Measurements from ENCODE around the gene VCP.

GRCh38 chr9:35114840-35115628, 42.6 kb upstream of the VCP start:
- TF ChIP-seq, protein P1, sequence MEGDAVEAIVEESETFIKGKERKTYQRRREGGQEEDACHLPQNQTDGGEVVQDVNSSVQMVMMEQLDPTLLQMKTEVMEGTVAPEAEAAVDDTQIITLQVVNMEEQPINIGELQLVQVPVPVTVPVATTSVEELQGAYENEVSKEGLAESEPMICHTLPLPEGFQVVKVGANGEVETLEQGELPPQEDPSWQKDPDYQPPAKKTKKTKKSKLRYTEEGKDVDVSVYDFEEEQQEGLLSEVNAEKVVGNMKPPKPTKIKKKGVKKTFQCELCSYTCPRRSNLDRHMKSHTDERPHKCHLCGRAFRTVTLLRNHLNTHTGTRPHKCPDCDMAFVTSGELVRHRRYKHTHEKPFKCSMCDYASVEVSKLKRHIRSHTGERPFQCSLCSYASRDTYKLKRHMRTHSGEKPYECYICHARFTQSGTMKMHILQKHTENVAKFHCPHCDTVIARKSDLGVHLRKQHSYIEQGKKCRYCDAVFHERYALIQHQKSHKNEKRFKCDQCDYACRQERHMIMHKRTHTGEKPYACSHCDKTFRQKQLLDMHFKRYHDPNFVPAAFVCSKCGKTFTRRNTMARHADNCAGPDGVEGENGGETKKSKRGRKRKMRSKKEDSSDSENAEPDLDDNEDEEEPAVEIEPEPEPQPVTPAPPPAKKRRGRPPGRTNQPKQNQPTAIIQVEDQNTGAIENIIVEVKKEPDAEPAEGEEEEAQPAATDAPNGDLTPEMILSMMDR (IDR thresholded peaks at IDR 0.05) = no peak
- TF ChIP-seq, protein P2, sequence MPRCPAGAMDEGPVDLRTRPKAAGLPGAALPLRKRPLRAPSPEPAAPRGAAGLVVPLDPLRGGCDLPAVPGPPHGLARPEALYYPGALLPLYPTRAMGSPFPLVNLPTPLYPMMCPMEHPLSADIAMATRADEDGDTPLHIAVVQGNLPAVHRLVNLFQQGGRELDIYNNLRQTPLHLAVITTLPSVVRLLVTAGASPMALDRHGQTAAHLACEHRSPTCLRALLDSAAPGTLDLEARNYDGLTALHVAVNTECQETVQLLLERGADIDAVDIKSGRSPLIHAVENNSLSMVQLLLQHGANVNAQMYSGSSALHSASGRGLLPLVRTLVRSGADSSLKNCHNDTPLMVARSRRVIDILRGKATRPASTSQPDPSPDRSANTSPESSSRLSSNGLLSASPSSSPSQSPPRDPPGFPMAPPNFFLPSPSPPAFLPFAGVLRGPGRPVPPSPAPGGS (IDR thresholded peaks at IDR 0.05) = no peak
- TF ChIP-seq POLR2A (IDR thresholded peaks at IDR 0.05; ENCODE audit: low read length) = no peak

Measured in A549 (cell line).